HG03558 (cell line): ENCODE measurements around the gene RECQL.
"Not testable (repeated sequence)": the region's sequence is repeated elsewhere in the genome, so short reads cannot be mapped to it uniquely, and the experiment has no call there.

Experiments used
- ATAC-seq: cut with Tn5 transposase; IDR thresholded peaks from one replicate; pipeline ENCODE4 v1.9.1; 2021; ENCODE audit warnings: moderate number of reproducible peaks; ENCODE audit not compliant: unreplicated experiment; ENCODE audit errors: extremely low read depth

RECQL gene

DNA sequence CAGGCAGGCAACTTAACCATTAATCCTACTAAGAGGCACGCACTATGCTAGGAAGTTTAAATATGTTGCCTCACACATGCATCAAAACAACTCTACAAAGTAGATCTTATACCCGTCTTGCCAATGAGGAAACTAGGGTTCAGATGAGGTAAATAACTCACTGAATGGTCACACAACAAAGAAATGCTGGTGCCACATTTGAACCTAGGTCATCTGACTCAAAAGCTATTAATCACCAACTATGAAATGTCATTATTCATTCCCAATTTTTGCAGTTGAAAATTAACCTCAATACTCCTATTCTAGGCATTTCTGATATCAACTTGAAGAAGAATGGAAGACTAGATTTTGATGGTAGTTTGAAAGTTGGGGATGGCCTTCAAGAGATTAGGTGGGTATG lies 66.7 kb downstream of the RECQL start:
- ATAC-seq, result no peak

DNA sequence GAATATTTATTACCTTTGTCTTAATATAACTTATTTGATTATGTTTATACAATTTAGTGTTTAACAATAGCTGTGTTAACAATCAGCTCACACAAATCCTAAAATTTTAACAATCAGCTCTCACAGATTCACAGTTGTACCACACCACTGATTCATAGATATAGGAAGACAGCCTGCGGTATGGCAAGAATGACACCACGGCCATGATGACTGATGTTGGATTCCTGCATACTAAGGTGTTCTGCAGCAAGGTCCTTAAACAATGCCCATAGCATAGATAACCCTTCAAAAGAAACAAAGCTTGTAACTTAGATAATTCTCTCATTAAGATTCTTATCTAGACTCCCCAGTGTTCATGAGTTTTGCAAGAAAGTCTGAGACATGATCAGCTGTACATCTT lies 67.9 kb downstream of the RECQL start:
- no peak for ATAC-seq

DNA sequence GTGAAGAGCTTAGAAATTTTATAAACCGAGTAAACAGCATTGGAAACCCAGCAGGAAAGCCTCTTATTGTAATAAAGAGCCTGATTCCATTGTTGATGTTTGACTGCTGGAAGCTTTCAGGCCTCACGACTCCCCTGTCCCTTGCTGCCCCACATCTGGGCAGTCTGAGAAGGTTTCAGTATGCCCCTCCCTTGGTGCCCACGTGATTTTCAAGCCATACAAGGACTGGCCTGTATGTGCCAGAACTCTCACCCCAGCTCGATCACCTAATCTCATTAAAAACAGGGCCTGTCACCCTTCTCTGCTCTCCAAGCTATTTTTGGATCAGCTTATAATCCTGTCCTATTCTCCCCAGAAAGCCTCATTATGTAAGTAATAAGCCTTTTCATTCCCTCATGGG lies 71.4 kb downstream of the RECQL start:
- ATAC-seq, result no peak

DNA sequence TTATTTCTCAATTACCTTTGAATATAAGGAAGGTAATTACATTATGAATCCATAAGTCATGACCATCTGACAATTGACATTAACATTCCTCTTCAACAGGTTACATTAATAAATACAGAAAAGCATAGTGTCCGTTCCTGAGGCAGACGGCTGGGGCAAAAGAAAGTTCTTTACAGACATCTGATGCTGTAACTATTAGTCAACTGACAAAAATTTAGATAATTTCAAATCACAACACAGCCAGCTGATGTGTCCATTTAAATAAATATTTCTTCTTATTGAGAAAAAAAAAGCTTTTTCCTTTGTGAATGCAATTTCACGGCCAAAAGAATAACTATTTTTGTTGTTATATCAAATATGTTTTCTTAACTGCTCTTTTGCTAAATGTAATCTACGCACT lies 73.2 kb downstream of the RECQL start:
- no peak for ATAC-seq

DNA sequence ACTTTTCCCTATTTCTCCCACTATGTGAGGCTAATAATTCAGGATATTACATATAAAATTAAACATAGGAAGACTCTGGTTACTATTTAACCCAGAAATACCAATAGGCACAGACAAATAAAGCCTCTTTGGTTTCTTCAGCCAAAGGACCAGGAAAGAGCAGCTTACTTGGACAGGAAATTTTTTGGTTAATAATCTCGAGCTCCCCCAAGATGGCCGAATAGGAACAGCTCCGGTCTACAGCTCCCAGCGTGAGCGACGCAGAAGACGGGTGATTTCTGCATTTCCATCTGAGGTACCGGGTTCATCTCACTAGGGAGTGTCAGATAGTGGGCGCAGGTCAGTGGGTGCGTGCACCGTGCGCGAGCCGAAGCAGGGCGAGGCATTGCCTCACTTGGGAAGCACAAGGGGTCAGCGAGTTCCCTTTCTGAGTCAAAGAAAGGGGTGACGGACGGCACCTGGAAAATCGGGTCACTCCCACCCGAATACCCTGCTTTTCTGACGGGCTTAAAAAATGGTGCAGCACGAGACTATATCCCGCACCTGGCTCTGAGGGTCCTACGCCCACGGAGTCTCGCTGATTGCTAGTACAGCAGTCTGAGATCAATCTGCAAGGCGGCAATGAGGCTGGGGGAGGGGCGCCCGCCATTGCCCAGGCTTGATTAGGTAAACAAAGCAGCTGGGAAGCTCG lies 82.3 kb downstream of the RECQL start:
- ATAC-seq, result not testable (repeated sequence)
